HEK293 (cell line): ENCODE results near the gene CACNA1C.

Source experiments
- SP2 ChIP-seq: fragments of 450-650 bp; formaldehyde crosslinking; IDR thresholded peaks from 2 replicates; pipeline ENCODE4 v1.5.1; 2016; ENCODE audit warnings: missing biosample characterization, missing genetic modification characterization
- ZBTB21 ChIP-seq: fragments of 450-650 bp; formaldehyde crosslinking; IDR thresholded peaks from 2 replicates; pipeline ENCODE4 v1.5.1; 2017; ENCODE audit warnings: missing biosample characterization, missing genetic modification characterization
- ZNF140 ChIP-seq: fragments of 450-650 bp; formaldehyde crosslinking; IDR thresholded peaks from 2 replicates; pipeline ENCODE4 v1.5.1; 2016; ENCODE audit warnings: missing biosample characterization, missing genetic modification characterization
- ZNF354C ChIP-seq: fragments of 450-650 bp; formaldehyde crosslinking; IDR thresholded peaks from 2 replicates; pipeline ENCODE4 v1.5.1; 2016; ENCODE audit warnings: missing biosample characterization, missing genetic modification characterization, low read depth, borderline replicate concordance
- TF ChIP-seq, protein P1 (sequence below): fragments of 450-650 bp; formaldehyde crosslinking; IDR thresholded peaks from 2 replicates; pipeline ENCODE4 v1.5.1; 2016; ENCODE audit warnings: missing biosample characterization, missing genetic modification characterization

DNA sequence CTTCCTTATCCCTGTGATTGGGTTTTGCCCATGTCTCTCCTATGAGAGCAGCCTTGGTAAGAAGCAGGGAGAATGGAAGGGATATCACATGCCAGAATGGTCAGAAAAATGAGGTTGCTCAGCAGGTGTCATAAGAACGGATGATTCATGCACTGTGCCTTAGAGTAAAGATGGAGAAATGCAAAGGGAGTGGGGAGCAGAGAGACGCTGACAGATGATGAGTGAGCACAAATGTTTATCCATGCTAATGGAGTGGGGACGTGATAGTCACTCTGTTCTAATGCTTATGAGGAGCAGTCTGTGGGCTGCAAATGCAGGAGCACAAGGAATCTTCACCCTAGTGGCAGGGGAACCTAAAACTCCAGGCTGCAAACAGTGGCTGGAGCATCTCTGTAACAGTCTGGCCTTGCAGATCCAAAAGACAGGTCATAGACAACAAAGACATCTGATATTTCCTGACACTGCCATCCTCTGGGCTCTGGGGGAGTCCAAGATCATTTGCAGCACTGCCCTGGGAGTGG, 243.2 kb downstream of the CACNA1C start:
- 0 out of 2 replicates have a peak, but pooled peaks have one; percentile 14 for TF ChIP-seq ZBTB21
- TF ChIP-seq ZNF140 (tag by site-specific recombination) = no peak
- TF ChIP-seq SP2 (tag by site-specific recombination) = no peak
- TF ChIP-seq ZNF354C (tag by site-specific recombination) = no peak
- TF ChIP-seq, protein P1, sequence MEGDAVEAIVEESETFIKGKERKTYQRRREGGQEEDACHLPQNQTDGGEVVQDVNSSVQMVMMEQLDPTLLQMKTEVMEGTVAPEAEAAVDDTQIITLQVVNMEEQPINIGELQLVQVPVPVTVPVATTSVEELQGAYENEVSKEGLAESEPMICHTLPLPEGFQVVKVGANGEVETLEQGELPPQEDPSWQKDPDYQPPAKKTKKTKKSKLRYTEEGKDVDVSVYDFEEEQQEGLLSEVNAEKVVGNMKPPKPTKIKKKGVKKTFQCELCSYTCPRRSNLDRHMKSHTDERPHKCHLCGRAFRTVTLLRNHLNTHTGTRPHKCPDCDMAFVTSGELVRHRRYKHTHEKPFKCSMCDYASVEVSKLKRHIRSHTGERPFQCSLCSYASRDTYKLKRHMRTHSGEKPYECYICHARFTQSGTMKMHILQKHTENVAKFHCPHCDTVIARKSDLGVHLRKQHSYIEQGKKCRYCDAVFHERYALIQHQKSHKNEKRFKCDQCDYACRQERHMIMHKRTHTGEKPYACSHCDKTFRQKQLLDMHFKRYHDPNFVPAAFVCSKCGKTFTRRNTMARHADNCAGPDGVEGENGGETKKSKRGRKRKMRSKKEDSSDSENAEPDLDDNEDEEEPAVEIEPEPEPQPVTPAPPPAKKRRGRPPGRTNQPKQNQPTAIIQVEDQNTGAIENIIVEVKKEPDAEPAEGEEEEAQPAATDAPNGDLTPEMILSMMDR (tag by site-specific recombination) = no peak
